Stimulated activated CD4-positive, alpha-beta T cell treated with anti-CD3 and anti-CD28 coated beads, Interleukin-12 subunit alpha, Interleukin-12 subunit beta, amount 100 ng/mL, for 4 hours (primary cell): Measurements from ENCODE around the gene KSR1.
"Not testable (repeated sequence)": the region's sequence is repeated elsewhere in the genome, so short reads cannot be mapped to it uniquely, and the experiment has no call there.

Experiments
- DNase-seq: peaks from one replicate; pipeline ENCODE4 v3.0.0-alpha.2; 2020

KSR1 gene

DNA sequence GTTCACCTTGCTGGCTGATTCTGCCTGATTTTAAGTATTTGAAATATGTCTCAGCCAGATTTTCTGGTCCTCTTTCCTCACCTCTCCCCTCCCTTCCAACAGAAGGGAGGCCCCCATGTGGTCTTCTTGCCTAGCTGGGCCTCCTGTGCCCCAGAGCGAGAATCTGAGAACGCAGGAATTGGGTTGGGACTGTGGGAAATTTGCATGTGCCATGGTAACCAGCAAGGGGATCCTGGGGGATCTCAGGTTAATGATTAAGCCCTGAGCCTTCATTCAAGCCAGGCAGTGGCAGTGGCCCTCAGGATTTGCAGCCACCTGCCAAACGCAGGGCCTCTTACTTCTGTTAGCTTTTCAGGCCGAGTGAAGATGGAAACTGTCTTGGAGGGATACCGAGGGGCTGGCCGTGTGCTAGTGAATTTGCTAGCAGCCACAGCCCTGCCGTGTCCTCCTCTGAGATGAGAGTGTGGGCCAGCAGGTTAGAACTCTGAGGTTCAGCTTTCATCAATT lies 40.2 kb downstream of the KSR1 start:
- no peak for DNase-seq

DNA sequence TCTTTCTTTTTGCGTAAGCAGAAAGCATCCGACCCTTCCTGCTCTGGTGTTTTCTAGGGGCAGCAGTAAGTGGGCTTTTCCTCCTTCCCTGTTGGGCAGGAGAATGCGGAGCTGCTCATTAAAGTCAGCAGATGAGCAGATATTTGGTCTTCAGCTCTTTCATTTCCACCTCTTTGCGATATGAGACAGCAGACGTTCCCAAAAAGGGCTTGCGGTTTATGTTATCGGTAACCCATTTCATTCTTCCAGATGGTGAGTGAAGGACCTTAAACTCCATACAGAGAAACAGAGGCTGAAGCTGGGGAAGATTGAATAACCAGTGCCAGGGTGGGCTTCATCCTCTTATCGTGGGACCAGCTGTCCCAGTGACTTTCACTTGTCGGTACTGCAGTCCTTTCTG lies 40.7 kb downstream of the KSR1 start:
- no peak for DNase-seq

DNA sequence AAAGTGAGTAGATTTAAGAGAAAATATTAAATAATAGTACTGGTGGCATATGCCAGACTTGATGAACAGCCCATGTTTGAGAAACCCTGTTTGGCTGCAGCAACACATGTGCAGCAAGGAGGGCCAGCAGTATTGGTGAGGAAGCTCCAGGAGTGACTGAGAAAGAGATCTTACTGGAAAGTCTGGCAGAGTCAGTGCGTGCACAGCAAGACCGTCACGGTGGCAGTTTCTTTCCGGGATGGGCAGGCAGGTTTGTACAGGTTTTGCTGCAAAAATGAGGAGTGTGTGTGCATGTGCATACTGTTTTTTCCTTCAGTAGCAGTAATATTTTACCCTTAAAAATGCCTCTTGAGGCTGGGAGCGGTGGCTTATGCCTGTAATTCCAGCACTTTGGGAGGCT lies 41.4 kb downstream of the KSR1 start:
- DNase-seq = no peak

DNA sequence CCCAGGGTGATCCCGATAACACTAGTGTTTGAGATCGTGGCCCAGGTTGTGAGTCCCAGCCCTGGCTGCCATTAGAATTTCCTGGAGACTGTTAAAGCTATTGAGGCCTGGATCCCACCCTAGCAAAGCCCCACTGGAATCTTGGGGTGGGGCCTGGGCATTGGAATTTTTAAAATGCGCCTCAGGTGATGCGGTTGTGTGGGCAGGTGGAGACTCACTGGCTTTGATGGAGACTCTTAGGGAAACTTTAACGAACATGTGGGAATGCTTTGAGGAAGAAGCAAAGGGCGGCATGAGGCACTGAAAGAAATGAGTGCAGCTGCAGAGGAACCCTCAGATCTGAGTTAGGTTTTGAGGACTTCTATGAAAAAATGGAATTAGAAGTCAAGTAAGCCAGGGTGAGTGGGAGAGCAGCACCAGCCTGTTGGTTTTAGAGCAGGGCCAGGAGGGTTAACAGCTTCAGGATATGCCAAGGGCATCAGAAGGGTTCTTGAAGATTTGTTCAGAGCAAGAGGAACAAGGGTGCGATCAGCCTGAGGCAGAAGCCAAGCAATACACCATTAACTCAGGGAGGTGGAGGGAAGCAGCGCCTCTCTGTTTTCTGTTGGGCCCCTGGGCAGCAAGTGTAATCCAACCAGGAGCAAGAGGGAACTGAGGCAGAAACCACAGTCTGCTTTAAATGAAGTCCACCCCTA lies 42.5 kb downstream of the KSR1 start:
- DNase-seq = no peak

DNA sequence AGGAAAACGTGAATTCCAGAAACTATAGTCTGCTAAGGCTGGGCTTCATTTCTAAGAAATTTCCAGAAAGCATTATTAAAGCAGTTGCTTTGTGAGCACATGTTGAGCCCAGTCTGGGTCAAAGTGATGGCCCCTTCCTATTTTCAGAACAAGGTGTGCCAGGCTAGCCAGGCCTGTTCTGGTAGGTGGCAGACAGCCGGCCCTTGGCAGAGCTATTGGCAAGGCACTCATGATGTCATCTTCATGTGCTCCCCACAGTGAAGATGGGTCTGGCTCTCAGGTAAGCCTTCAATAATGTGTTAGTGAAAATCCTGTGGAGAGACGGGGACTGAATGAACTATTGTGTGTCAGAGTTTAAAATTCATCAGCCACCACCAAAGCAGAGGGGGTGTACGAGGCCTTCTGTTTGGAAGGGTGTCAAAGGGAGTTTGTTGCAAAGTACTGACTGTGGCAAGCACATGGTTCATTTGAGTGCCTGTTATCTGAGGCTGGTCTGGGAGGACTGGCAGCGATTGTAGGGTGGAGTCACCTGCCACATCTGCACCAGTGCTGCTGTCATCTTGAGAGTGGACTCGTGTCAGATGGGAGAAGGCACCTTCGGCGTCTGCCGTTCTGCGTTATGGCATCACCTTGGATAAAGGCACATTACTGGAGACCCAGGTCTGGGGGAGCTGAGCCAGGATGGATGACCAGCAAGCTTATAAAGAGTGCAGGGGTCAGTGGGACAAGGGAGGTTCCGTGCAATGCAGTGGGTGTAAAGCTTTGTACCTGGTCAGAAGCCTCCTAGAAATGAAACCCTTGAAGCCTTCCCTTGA lies 43.4 kb downstream of the KSR1 start:
- DNase-seq = no peak

DNA sequence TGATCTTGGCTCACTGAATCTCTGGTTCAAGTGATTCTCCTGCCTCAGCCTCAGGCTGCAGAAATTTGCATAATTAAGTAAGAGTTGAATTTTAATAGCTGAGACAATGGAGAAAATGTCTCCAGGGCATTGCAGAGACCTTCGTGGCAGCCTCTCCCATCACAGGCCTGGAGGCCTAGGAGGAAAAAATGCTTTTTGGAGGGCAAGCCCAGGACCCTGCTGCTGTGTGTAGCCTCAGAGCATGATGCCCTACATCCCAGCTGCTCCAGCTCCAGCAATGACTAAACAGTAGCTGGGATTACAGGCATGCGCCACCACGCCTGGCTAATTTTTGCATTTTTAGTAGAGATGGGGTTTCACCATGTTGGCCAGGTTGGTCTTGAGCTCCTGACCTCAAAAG lies 45.1 kb downstream of the KSR1 start:
- DNase-seq = not testable (repeated sequence)

DNA sequence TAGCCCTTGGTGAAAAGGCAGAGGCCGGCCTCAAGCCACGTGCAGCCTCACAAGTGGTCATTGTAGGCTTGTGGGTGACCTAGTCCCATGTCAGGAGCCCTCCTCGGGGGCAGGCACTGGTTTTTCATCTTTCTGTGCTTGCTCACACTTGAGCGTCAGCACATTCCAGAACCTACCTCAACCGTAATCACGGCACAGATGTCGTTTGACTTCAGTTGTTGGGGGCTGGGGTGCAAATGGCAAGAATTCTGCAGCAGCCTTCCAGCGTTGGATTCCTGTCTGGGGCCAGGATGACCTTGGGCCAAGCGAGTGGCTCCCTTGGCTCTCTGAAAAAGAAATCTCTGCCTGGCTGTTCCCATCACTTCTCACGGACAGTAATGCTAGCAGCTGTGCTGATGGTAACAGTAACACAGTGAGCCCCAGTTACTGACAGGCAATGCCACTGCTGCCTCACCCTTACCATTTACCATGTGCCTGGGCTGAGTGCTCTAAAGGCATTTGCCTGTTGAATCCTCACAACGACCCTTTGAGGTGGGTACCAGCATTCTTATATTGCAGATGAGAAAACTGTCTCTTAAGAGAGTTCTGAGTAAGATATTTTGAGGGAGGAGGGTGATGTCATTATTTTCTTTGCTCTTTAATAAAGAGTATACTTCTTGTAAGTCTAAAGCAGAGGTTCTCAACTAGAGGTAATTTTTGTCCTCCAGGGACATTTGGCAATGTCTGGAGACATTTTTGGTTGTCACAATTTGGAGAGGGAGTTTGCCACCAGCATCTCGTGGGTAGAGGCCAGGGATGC lies 46.5 kb downstream of the KSR1 start:
- DNase-seq = no peak

DNA sequence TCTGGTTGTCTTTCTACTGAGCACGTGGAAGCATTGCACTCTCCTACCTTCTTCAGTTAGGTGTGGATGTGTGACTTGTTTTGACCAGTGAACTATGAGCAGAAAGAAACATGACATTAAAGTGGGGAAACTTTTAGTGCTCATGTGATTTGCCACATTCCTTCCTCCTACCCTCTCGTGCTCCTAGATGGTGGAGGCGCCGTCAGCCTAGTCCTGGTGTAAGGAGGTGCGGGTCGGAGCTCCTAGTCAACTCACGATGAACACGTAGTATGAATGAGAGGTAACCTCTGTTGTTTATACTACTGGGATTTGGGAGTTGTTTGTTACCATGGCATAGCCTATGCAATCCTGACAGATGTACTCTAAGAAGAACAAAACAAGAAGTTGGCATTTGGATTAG lies 47.4 kb downstream of the KSR1 start:
- no peak for DNase-seq

DNA sequence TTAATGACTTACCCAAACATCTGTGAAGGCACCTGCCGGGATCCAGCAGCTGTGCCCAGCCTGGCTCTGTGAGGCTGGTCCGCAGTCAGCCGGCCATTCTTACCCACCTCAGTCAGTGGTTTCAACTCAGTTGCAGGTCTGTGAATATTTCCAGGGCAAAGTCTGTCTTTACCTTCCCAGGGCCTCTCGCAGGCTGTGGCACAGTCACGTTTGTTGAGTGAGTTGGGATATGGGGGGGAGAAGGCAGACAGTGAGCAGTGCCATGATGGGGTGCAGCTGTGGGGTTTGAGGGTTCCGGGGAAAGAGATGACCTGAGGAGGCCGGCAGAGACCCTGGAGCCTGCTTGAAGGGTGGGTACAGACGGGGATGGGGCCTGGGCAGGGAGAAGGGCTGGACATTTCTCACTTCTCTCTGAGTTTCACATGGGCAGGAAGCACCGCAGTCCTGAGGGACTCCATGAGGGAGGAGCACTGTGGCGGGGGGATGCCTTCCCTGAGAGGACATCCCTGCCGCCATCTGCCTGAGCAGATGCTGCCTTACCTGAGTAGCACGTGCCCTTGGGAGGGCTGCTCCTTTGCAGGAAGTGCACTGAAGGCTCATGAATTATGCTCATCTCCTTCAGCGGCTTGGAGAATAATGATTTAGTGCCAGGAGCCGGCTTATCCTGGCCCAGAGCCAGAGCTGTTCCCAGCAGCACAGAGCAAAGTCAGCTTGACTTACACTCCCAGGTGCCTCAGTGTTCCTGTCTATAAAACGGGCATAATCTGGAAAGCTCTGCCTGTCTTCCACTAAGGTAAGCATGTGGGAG lies 48.1 kb downstream of the KSR1 start:
- DNase-seq = no peak

DNA sequence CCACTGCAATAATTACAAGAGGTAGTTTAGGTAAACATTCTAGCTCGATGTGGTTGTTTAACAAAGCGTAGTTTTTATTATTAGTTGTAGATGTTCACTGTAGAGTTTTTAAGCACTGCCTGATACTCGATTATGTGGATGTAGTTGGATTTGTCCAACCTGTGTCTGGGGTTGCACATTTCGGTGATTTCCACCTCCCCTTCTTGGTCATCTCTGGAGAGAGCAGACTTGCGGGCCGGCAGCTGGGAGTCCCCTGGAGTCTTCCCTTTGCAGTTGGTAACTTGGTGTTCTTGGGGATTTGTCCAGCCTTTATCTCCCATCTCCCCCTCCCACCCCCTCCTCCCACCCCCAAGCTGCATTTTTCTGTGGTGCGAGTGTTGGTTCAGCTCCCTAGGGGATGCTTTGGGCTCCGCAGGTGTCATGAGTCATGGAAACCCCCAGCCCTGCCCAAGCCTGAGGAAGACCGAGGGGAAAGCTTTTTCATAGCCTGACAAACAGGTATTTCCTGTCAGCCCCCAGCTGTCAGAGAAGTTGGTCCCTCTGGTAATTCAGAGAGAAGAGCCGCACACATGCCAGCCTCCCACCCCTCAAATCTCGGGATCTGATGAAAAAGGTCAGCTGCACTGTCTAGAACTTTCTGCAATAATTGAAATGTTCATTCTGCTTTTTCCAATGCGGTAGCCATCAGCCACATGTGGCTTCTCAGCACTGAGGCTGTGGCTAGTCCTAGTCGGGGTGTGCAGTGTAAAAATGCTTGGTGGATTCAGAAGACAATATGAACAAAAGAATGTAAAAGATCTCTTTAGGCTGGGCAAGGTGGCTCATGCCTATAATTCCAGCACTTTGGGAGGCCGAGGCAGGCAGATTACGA lies 50.3 kb downstream of the KSR1 start:
- no peak for DNase-seq

DNA sequence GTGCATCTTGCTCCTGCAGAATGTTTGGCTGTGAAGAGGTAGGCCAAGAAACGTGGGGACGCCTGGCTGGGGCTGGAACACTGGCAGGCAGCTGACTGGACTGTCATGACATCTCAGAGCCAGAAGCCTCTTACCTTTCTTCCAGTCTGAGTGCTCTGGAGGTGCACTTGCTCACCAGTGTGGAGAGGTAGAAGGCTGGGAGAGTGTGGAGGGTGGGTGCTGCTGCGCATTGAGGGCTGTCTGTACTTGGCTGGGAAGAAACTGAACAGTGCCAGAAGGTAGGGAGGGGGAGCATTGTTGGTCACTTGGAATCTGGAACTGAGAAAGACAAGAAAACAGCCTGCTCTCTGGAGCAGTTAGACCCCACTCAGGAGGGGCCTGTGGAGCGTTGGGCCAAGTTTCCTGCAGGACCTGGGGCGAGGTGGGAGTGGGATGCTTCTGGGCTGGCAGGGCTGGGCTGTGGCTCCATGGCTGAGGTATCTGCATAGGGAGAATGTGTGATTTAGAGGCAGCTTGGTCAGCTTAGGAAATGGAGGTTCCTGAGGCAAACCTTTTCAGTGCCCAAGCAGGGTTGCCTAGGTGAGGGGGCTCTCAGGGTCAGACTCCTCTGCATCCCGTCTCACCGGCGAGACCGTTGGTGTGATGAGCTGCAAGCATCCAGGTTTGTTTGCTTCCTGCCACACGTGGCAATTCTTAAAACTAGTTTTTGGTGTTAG lies 55.1 kb downstream of the KSR1 start:
- no peak for DNase-seq

DNA sequence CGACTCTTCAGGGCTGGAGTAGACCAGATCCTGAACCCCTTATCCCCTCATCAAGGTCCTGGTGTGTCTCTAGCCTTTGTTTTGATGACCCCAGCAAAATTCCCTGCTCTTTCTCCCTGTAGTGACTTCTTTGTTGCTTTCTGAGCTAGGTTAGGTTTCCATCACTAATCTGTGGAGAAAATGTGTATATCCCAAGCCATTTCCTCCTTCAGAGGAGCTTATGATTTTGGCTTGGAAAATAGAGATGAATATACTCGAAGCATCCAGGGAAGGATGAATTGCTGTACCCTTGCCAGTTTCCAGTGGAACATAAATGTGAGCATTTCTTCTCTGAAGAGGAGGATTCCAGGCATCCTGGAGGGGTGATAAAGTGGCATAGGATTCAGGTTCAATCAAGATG lies 55.8 kb downstream of the KSR1 start:
- DNase-seq = no peak

DNA sequence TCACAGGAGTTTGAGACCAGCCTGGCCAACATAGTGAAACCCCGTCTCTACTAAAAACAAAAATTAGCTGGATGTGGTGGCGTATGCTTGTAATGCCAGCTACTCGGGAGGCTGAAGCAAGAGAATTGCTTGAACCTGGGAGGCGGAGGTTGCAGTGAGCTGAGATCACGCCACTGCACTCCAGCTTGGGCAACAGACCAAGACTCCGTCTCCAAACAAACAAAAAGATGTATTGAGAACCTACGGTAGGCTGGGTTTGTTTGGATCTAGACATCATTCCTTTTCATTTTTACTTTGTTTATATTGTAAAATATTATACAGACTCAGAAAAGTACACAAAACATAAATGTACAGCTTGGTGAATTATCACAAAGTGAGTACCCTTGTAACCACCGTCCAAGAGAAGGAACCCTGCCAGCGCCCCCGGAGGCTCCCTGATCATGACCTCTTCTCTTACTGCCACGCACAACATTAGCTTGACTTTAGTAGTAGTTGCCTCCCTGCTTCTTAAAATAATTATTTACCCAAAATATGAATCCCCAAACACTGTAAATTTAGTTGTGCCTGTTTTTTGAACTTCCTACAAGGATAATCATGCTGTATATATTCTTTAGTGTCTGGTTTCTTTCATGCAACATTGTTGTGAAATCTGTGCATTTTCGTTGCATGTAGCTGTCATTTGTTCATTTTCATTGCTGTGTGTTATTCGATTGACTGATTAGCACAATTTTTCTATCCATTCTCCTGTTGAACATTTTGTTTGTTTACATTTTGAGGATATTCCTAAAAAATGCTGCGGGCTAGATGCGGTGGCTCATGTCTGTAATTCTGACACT lies 56.5 kb downstream of the KSR1 start:
- DNase-seq = no peak

DNA sequence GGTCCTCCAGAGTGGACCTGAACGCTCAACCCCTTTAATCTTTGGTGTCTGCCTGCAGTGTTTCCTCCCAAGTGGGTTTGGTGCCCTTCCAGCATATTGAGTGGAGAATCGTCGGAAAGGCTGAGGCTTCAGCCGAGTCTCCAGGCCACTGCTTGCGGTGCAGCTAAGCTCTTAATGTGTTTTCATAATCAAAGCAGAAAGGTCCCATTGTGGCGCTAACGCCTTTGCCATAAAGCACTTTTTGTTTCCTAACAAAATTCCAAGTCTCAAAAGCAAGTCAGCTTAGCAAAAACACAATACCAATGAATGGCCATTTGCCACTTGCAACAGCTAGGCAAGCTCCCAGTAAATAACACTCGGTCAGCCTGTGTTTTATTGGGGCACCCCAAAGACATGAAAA lies 57.6 kb downstream of the KSR1 start:
- DNase-seq = no peak

DNA sequence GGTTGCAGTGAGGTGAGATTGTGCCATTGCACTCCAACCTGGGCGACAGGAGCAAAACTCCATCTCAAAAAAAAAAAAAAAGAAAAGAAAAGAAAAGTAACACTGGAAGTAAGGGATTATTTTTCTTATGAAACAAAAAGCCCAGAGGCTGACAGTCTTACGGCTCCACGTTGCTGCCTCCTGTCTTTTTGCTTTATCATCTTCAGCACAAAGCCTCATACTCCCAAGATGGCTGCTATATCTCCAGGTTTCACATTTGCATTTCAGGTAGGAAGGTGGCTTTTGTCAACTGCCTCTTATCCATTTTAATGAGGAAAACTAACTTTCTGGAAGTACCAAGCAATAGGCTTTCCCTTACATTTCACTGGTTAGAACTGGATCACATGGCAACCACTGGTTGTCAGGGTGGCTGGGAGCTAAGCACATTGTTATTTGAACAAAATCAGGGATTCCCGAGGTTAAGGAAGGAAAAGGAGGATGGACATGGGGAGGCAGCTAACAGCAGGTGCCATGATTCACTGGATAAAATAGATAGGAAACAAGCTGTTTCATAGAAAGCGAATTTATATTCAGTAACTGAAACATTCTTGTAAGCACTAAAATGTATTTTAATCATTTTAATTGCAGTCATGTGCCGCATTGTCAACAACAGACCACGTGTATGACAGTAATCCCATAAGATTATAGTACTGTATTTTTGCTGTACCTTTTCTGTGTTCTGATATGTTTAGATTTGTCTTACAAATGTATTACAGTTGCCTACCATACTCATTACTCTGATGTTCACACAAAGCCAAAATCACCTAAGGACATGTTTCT lies 58.6 kb downstream of the KSR1 start:
- no peak for DNase-seq

DNA sequence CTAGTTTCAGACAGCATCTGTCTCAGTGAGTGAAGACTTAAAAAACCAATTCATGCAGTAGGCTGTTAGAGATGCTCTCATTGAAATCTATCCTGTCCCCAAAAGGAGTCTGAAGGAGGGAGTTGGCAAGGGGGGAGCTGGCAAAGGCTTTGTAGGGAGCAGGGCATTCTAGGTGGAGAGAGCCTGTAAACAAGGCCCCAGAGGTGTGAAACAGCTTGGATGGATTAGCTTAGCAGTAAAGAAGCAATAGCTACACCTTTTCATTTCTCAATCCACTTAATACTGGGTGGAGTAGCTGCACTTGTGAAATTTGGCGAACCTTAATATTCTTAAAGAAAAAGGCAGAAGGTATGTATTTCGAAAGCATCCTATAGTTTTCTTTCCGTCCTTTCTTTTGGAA lies 61.8 kb downstream of the KSR1 start:
- DNase-seq = no peak

DNA sequence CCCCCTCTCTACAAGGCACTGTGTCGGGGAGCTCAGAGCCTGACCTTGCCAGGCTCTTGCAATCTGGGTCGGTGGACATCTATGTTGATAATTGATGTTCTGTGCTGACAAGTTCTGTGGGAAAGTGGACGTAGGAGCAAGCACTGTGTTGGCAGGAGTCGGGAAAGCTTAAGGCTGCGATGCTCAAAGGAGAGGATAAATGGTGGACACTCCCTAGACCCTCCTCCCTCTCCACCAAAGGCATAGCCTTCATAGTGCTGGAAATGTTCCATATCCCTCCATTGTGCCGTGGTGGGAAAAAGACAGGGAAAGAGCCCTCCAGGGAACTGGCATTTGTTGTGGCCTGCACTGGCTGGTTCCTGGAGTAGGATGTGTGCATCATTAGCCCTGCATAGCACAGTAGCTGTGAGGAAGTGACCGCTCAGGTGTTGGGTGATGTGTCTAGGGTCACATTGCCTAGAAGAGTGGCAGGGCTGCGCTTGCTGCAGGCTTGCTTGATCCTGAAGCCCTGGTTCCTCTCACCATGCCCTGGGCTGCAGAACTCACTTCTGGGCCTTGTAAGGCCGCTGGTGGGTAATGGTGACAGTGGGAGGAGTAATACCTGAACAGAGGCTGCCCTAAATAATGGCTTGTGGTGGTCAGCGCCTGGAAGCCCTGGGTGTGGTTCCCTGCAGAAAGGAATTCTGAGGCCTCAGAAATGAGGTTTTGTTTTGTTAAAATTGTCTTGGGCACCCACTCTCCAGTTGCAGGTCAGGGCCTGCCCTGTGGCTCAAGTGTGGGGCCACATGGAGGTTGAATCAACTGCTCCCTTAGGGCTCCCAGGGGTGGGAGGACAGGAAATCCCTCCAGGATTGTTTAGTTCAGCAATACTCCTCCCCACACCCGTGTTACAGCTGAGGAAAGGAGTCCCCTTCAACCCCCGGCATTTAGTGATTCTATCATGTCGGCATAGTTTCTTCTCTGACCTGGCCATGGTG lies 62.6 kb downstream of the KSR1 start:
- DNase-seq = no peak

DNA sequence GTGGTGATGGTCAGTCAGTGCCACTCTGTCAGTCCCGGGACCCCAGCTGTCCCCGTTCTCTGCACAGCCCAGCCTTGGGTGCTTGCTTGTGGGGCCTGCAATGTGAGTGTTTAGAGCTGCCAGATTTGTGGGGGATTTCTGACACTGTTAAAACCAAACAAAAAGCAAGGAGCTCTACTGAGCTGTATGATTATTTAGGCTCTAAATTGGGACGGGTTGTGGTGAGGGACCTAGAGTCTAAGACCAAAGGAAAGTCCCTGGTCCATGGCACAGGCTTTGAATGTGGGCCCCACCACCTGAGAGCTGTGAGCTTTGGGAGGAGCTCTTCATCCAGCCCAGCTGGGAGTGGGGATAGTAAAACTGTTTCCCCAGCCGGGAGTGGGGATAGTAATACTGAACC lies 63.3 kb downstream of the KSR1 start:
- no peak for DNase-seq
